ENCODE data around the gene TRRAP. TPM values are rescaled to one million over a fixed set of nuclear protein-coding genes. Genes with fewer than 3 reads are reported as not detected.

Gene TRRAP
- total and polyA plus RNA-seq, 2 experiments from 2014 or later: 9.0 to 39.4 TPM

GRCh38 chr7:98974205-98974604 is 95.9 kb downstream of the TRRAP start:
- no peak for TF ChIP-seq CTCF (IDR thresholded peaks at IDR 0.05; ENCODE audit: low read depth, low read length)
- H3K9me3 ChIP-seq (ENCODE audit: low read depth): no peaks in the 10 kb centered on the region
- DNase-seq (ENCODE audit: low read depth in 1 of 2, low spot score in 1 of 2): no peak
- H3K36me3 ChIP-seq: peaks cover 72% of the 10 kb centered on the region
- no peaks in the 10 kb centered on the region for H3K27me3 ChIP-seq
- no peak overlapping the region for H3K4me3 ChIP-seq
- peaks cover 13% of the 10 kb centered on the region for H3K4me1 ChIP-seq (ENCODE audit: low read depth)
- peak overlapping the region; percentile 81 for H3K27ac ChIP-seq

- Histone ChIP-seq H3K4me1 (ENCODE audit: low read depth) (peaks cover 13% of the 10 kb centered on the region), H3K4me3 (no peak overlapping the region), H3K9me3 (ENCODE audit: low read depth) (no peaks in the 10 kb centered on the region), H3K27me3 (no peaks in the 10 kb centered on the region), H3K27ac (peak overlapping the region; percentile 81), H3K36me3 (peaks cover 81% of the 10 kb centered on the region)
- peak in 1 of 2 donors; percentile 54 for DNase-seq (ENCODE audit: low read depth in 1 of 2, low spot score in 1 of 2)
- no peak for TF ChIP-seq CTCF (IDR thresholded peaks at IDR 0.05; ENCODE audit: low read depth, low read length)
Measured at GRCh38 chr7:98974906-98975816, 96.8 kb downstream of the TRRAP start.

GRCh38 chr7:98976396-98977185 is 98.3 kb downstream of the TRRAP start:
- H3K4me1 ChIP-seq (ENCODE audit: low read depth): peaks cover 13% of the 10 kb centered on the region
- TF ChIP-seq CTCF (IDR thresholded peaks at IDR 0.05; ENCODE audit: low read depth, low read length): no peak
- H3K4me3 ChIP-seq: no peak overlapping the region
- no peaks in the 10 kb centered on the region for H3K9me3 ChIP-seq (ENCODE audit: low read depth)
- peaks cover 74% of the 10 kb centered on the region for H3K36me3 ChIP-seq
- no peak overlapping the region for H3K27ac ChIP-seq
- no peak for DNase-seq (ENCODE audit: low read depth in 1 of 2, low spot score in 1 of 2)
- H3K27me3 ChIP-seq: no peaks in the 10 kb centered on the region

- peaks cover 73% of the 10 kb centered on the region for H3K36me3 ChIP-seq
- no peak overlapping the region for H3K27ac ChIP-seq
- DNase-seq (ENCODE audit: low read depth in 1 of 2, low spot score in 1 of 2): no peak
- no peak for TF ChIP-seq CTCF (IDR thresholded peaks at IDR 0.05; ENCODE audit: low read depth, low read length)
- no peaks in the 10 kb centered on the region for H3K9me3 ChIP-seq (ENCODE audit: low read depth)
- H3K4me3 ChIP-seq: no peak overlapping the region
- H3K27me3 ChIP-seq: no peaks in the 10 kb centered on the region
- peaks cover 13% of the 10 kb centered on the region for H3K4me1 ChIP-seq (ENCODE audit: low read depth)
Measured at GRCh38 chr7:98978672-98979071, 100.3 kb downstream of the TRRAP start.

GRCh38 chr7:98981701-98982100 is 103.4 kb downstream of the TRRAP start:
- TF ChIP-seq CTCF (IDR thresholded peaks at IDR 0.05; ENCODE audit: low read depth, low read length): no peak

More at GRCh38 chr7:98981701-98982100, 103.4 kb downstream of the TRRAP start:
- no peaks in the 10 kb centered on the region for H3K9me3 ChIP-seq (ENCODE audit: low read depth)
- H3K4me3 ChIP-seq: no peak overlapping the region
- no peak for DNase-seq (ENCODE audit: low read depth in 1 of 2, low spot score in 1 of 2)
- H3K36me3 ChIP-seq: peaks cover 86% of the 10 kb centered on the region
- H3K4me1 ChIP-seq (ENCODE audit: low read depth): no peaks in the 10 kb centered on the region
- H3K27me3 ChIP-seq: no peaks in the 10 kb centered on the region
- no peak overlapping the region for H3K27ac ChIP-seq
